DND-41 (cell line): Measurements from ENCODE around the gene CACTIN.
"Not testable (repeated sequence)": the region's sequence is repeated elsewhere in the genome, so short reads cannot be mapped to it uniquely, and the experiment has no call there.

Experiments
- ATAC-seq: fragments of 200-7000 bp; cut with Tn5 transposase; 3 replicates; pipeline ENCODE4 v1.9.1; 2021; ENCODE audit warnings: low read depth; ENCODE audit not compliant: insufficient read depth
- DNase-seq: peaks from one replicate; pipeline ENCODE4 v3.0.0-alpha.2; 2020
- H2AFZ ChIP-seq: 2 replicates; pipeline ENCODE4 v1.6.0; 2012; ENCODE audit warnings: low read depth, low read length
- H3K27ac ChIP-seq: 2 replicates; pipeline ENCODE4 v1.5.1; 2012; ENCODE audit warnings: low read length, inconsistent platforms
- H3K27me3 ChIP-seq: fragments of 200-600 bp; sonication (generic); 2 replicates; pipeline ENCODE4 v1.6.0; 2012; ENCODE audit warnings: low read length, mild to moderate bottlenecking, inconsistent platforms; ENCODE audit not compliant: insufficient read depth, poor library complexity
- H3K36me3 ChIP-seq: 2 replicates; pipeline ENCODE4 v1.5.1; 2012; ENCODE audit warnings: low read length, inconsistent platforms; ENCODE audit not compliant: insufficient read depth
- H3K4me1 ChIP-seq: 2 replicates; pipeline ENCODE4 v1.5.1; 2012; ENCODE audit warnings: mild to moderate bottlenecking, low read length; ENCODE audit not compliant: insufficient read depth
- H3K4me2 ChIP-seq: 2 replicates; pipeline ENCODE4 v1.6.0; 2012; ENCODE audit warnings: mild to moderate bottlenecking, moderate library complexity, low read length, inconsistent platforms; ENCODE audit not compliant: insufficient read depth
- H3K4me3 ChIP-seq, 2 experiments: fragments of 200-600 bp in 1 of 2; shearing (Covaris generic) in 1 of 2; 2 replicates each; pipeline ENCODE4 v1.5.1; 2012 to 2016; ENCODE audit warnings: inconsistent platforms in 2 of 2, low read length in 2 of 2, mild to moderate bottlenecking in 2 of 2, low read depth in 1 of 2, moderate library complexity in 1 of 2
- H3K79me2 ChIP-seq: 2 replicates; pipeline ENCODE4 v1.6.0; 2012; ENCODE audit warnings: low read length, inconsistent platforms; ENCODE audit not compliant: insufficient read depth
- H3K9ac ChIP-seq: 2 replicates; pipeline ENCODE4 v1.6.0; 2012; ENCODE audit warnings: low read depth, mild to moderate bottlenecking, inconsistent platforms, low read length, moderate library complexity
- H3K9me3 ChIP-seq: 2 replicates; pipeline ENCODE4 v1.5.1; 2012; ENCODE audit warnings: low read length, moderate library complexity, mild to moderate bottlenecking, inconsistent platforms; ENCODE audit not compliant: insufficient read depth, severe bottlenecking
- H4K20me1 ChIP-seq: 2 replicates; pipeline ENCODE4 v1.6.0; 2012; ENCODE audit warnings: low read length; ENCODE audit not compliant: insufficient read depth
- EZH2 ChIP-seq: IDR thresholded peaks from 3 replicates; pipeline ENCODE4 v1.6.1; 2012; ENCODE audit warnings: borderline replicate concordance, low read depth, mild to moderate bottlenecking, moderate library complexity, low read length, inconsistent platforms; ENCODE audit not compliant: severe bottlenecking
- TF ChIP-seq, protein P1 (sequence below): IDR thresholded peaks from 2 replicates; pipeline ENCODE4 v1.5.1; 2012; ENCODE audit warnings: borderline replicate concordance, low read length, moderate library complexity, mild to moderate bottlenecking; ENCODE audit not compliant: poor library complexity, severe bottlenecking; ENCODE audit errors: extremely low read depth

Gene CACTIN

DNA sequence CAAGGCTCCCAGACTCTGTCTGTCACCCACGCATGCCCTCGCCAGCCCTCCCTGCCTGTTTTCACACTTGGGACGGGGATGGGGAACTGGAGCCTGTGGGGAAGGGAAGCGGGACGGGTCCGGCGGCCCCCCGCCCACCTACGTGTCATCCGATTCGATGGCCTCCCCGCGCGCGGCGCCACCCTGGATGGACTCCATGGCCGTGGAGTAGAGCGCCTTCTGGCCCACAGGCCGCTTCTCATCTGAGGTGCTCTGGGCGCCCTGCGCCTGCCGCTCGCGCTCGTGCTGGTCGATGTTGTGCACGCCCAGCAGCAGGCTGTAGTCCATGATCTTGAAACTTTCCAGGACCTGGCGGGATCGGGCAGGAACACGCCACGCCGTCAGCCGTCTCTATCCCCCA, 25.1 kb upstream of the CACTIN start:
- no peak overlapping the region for H2AFZ ChIP-seq
- no peak for ATAC-seq

DNA sequence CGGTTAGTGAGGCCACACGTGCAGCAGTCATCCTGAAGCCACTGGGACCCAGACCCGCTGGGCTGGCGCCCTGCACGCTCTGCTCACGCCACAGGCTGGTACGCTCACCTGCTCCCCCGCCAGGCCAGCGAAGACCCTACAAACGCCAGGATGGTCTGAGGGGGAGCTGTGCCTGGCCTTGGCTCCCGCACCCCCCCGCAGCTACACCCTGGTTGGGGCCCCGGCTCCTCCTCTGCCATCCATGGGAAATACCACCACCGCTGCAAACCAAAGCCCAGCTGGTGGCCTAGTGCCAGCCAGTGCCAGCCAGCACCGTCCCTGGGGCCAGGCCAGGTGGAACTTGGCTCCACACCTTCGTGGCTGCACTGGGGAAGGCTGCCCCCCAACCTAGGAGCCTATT, 23.3 kb upstream of the CACTIN start:
- no peak for ATAC-seq
- H3K36me3 ChIP-seq, result peaks cover 44% of the 10 kb centered on the region

More for the DNA sequence above, 25.1 kb upstream of the CACTIN start:
- no peaks in the 10 kb centered on the region for H3K9me3 ChIP-seq
- no peaks in the 10 kb centered on the region for H3K27me3 ChIP-seq
- H3K4me1 ChIP-seq, result no peaks in the 10 kb centered on the region
- H3K27ac ChIP-seq, result no peak overlapping the region
- H4K20me1 ChIP-seq, result no peaks in the 10 kb centered on the region; the same call in none of the 2 replicates
- peaks cover 55% of the 10 kb centered on the region for H3K36me3 ChIP-seq
- H3K4me3 ChIP-seq, result no peak overlapping the region
- no peak for DNase-seq
- TF ChIP-seq EZH2, result no peak
- TF ChIP-seq, protein P1, sequence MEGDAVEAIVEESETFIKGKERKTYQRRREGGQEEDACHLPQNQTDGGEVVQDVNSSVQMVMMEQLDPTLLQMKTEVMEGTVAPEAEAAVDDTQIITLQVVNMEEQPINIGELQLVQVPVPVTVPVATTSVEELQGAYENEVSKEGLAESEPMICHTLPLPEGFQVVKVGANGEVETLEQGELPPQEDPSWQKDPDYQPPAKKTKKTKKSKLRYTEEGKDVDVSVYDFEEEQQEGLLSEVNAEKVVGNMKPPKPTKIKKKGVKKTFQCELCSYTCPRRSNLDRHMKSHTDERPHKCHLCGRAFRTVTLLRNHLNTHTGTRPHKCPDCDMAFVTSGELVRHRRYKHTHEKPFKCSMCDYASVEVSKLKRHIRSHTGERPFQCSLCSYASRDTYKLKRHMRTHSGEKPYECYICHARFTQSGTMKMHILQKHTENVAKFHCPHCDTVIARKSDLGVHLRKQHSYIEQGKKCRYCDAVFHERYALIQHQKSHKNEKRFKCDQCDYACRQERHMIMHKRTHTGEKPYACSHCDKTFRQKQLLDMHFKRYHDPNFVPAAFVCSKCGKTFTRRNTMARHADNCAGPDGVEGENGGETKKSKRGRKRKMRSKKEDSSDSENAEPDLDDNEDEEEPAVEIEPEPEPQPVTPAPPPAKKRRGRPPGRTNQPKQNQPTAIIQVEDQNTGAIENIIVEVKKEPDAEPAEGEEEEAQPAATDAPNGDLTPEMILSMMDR, result no peak
- no peak overlapping the region for H3K4me2 ChIP-seq
- H3K9ac ChIP-seq, result no peak overlapping the region
- no peaks in the 10 kb centered on the region for H3K79me2 ChIP-seq

DNA sequence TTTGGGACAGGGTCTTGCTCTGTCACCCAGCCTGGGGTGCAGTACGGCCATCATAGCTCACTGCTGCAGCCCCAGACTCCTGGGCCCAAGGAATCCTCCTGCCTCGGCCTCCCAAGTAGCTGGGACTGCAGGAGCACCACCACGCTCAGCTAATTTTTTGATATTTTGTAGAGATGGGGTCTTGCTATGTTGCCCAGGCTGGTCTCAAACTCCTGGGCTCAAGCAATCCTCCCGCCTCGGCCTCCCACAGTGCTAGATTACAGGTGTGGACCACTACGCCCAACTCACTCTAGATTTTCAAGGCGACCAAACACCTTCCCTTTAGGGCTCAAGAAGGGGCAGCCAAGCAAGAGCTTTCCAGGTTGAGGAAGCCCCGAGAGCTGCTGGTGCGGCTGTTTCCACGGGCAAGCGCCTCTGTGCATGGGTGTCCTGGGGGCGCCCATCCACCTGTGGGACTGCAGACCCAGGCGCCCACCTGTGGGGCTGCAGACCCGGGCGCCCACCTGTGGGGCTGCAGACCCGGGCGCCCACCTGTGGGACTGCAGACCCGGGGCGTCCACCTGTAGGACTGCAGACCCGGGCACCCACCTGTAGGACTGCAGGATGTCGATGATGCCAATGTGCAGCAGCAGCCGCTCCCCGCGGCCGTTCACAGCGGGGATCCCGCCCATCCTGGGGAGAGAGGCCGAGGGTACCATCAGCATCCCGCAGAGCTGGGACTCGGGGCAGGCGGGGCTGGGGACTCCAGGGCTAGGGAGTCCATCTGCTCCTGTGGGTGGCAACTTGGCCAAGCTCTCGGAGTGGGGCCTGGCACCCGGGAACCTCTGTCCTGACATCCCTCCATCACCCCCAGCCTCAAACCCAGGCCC, 21.7 kb upstream of the CACTIN start:
- no peaks in the 10 kb centered on the region for H3K4me1 ChIP-seq

More for the DNA sequence above, 23.3 kb upstream of the CACTIN start:
- Histone ChIP-seq H3K9ac (no peak overlapping the region), H3K4me1 (no peaks in the 10 kb centered on the region), H4K20me1 (no peaks in the 10 kb centered on the region; the same call in none of the 2 replicates), H3K27me3 (no peaks in the 10 kb centered on the region), H3K79me2 (no peaks in the 10 kb centered on the region), H3K4me3 (no peak overlapping the region), H3K9me3 (no peaks in the 10 kb centered on the region), H3K4me2 (no peak overlapping the region), H2AFZ (no peak overlapping the region), H3K27ac (no peak overlapping the region)
- DNase-seq, result no peak
- TF ChIP-seq, protein P1, result no peak
- TF ChIP-seq EZH2, result no peak

DNA sequence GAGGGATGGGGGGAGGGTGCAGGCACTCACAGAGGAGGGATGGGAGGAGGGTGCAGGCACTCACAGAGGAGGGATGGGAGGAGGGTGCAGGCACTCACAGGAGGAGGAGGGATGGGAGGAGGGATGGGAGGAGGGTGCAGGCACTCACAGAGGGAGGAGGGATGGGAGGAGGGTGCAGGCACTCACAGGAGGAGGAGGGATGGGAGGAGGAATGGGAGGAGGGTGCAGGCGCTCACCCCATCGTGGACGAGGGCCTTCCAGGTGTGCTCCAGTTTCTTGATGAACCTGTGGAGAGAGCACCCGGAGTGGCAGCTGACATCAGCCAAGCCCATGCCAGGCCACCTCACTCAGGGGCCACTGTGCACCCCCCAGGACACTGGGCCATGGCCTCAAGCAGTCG, 20.5 kb upstream of the CACTIN start:
- H3K36me3 ChIP-seq, result peaks cover 34% of the 10 kb centered on the region
- not testable (repeated sequence) for H3K79me2 ChIP-seq

More for the DNA sequence above, 21.7 kb upstream of the CACTIN start:
- Histone ChIP-seq H3K79me2 (no peaks in the 10 kb centered on the region), H3K9me3 (no peaks in the 10 kb centered on the region), H3K9ac (no peak overlapping the region), H3K27ac (no peak overlapping the region), H3K27me3 (no peaks in the 10 kb centered on the region), H2AFZ (no peak overlapping the region), H3K4me2 (no peak overlapping the region), H3K4me3 (no peak overlapping the region), H4K20me1 (no peaks in the 10 kb centered on the region; the same call in none of the 2 replicates), H3K36me3 (peaks cover 34% of the 10 kb centered on the region)
- DNase-seq (no peak), ATAC-seq (no peak)
- no peak for TF ChIP-seq EZH2
- TF ChIP-seq, protein P1, result no peak

More for the DNA sequence above, 20.5 kb upstream of the CACTIN start:
- not testable (repeated sequence) for H4K20me1 ChIP-seq, H3K4me3 ChIP-seq, ATAC-seq, H3K9ac ChIP-seq, H3K9me3 ChIP-seq, H3K27ac ChIP-seq, H3K4me2 ChIP-seq, H3K4me1 ChIP-seq, H3K27me3 ChIP-seq, H2AFZ ChIP-seq, DNase-seq
